Stimulated activated CD8-positive, alpha-beta memory T cell treated with anti-CD3 and anti-CD28 coated beads, Interleukin-7, amount 100 ng/mL, for 4 hours (primary cell): ENCODE data around the gene ITCH.
"Not testable (repeated sequence)": the region's sequence is repeated elsewhere in the genome, so short reads cannot be mapped to it uniquely, and the experiment has no call there.

Experiments
- DNase-seq, 2 donors: peaks; one replicate each; pipeline ENCODE4 v3.0.0-alpha.2; 2020; ENCODE audit warnings: low read depth in 2 of 2

Gene ITCH

GRCh38 chr20:34343458-34344211 is 19.4 kb upstream of the ITCH start:
- no peak for DNase-seq

DNA sequence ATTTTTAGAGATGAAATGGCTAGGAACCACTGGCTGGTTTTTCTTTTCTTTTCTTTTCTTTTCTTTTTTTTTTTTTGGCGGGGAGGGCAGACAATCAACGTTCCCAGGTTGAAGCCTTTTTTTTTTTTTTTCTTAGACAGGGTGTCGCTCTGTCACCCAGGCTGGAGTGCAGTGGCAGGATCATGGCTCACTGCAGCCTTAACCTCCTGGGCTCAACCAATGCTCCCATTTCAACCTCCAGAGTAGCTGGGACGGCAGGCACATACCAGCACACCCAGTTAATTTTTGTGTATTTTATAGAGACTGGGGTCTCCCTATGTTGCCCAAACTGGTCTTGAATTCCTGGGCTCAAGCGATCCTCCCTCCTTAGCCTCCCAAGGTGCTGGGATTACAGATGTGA is 18.8 kb upstream of the ITCH start:
- no peak for DNase-seq

DNA sequence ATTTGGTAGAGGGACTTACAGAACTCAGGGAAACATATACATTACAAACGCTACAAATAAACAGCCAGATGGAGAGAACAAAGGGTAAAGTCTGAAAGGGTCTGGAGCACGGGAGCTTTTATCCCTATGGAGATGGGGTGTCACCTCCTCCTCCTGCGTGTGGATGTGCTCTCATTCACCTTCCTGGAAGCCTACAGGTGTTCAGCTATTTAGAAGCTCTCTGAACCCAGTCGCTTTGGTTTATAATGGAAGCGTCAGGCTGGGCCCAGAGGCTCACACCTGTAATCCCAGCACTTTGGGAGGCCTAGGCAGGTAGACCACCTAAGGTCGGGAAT is 17.7 kb upstream of the ITCH start:
- DNase-seq = no peak

- DNase-seq = not testable (repeated sequence)
Observed at GRCh38 chr20:34345839-34346532, 17.1 kb upstream of the ITCH start.

- not testable (repeated sequence) for DNase-seq
Observed at GRCh38 chr20:34346533-34346865, 16.6 kb upstream of the ITCH start.

DNA sequence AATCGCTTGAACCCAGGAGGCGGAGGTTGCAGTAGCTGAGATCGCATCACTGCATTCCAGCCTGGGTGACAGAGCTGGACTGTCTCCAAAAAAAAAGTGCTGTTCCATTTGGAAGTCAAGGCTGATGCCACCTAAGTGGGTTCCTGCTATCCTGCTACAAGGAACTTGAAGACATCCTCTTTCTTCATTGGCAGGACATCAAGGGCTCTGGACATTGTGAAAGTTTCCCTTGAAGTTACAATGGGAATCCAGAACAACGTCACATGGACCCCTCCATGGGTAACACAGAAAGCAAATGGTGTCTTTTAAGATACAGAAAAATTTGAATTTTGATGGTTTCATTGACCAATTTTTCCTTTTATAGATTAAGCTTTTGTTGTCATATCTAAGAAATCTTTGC is 15.5 kb upstream of the ITCH start:
- no peak for DNase-seq

GRCh38 chr20:34350095-34350494 is 13.0 kb upstream of the ITCH start:
- DNase-seq = no peak

GRCh38 chr20:34353467-34353866 is 9.6 kb upstream of the ITCH start:
- DNase-seq = not testable (repeated sequence)

DNA sequence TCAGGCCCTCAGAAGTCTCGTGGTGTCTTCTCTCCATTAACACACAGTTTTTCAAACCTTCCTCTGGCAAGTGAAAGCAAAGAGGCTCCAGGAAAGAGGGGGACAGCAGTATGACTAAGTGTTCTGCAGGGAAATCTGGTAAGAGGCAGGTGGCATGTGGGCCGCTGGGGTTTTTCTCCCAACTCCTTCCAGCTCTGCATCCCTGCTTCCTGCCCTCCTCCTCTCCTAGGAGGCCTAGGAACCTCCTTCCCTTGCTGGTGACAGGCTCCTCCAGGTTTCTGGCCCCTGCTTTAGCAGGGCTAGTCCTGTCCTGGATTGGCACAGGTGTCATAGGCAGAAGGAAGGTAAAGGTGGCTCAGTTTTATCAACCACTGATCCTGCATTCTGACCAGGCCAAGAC is 7.6 kb upstream of the ITCH start:
- no peak for DNase-seq

DNA sequence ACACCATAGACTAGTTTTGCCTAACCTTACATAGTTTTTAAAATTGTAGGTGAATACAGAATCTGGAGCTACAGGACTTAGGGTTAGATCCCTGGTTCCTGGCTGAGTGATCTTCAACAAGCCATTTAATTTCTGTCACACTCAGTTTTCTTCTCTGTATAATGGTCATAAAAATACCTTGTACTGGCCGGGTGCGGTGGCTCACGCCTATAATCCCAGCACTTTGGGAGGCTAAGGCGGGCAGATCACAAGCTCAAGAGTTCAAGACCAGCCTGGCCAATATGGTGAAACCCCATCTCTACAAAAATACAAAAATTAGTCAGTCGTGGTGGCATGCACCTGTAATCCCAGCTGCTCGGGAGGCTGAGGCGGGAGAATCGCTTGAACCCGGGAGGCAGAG is 3.3 kb upstream of the ITCH start:
- not testable (repeated sequence) for DNase-seq

DNA sequence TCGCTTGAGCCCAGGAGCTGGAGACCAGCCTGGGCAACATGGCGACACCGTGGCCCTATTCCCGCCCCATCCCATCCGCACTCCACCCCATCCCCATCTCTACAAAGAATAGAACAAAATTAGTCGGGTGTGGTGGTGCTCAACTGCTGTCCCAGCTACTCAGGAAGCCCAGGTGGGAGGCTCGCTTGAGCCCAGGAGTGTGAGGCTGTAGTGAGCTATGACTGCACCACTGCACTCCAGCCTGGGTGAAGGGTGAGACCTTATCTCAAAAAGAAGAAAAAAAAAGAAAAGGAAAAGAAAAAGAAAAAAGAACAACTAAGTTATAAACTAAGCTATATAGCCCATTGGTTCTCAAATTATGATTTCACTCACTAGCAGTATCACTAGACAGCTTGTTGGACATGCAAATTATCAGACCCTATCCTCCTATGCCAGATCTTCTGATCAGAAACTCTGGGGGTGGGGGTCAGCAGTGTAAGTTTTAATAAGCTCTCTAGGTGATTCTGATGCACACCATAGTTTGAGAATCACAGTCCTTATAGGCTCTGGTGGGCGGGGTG is 491 bp upstream of the ITCH start:
- DNase-seq = no peak

DNA sequence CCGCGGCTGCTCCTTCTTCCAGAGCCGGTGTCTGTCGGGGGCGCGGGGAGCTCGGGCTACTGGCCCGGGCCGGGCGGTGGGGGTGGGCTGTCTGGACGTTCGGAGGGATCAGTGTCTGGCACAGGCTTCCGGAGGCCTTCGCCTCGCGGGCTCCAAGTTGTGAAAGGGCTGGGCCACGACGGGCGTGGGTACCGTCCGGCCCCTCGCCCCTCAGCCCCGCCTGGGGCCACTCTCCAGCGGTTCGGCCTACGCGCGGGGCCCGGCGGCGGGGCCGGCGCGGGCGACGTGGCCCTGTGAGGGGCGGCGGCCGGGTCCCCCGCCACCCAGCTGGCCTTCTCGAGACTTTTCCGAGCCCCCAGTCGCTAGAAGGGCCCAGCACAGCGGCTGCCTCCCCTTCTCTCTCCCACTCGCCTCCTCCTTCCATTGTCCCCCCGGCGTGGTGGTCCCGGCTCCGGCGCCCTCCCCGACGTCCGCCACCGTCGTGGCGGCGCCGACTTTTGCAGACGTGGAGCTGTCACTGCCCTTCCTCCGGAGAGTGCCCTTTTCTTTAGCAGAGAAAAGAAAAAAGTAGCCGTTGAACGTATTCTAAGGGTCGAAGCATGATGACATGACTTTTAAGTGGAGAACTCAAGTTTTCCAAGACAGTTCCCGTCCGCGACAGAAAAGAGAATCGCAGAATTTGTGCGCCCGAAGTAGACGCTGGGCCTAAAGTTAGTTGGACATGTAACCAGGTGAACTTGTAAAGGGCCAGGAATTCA is 571 bp downstream of the ITCH start:
- DNase-seq = no peak

DNA sequence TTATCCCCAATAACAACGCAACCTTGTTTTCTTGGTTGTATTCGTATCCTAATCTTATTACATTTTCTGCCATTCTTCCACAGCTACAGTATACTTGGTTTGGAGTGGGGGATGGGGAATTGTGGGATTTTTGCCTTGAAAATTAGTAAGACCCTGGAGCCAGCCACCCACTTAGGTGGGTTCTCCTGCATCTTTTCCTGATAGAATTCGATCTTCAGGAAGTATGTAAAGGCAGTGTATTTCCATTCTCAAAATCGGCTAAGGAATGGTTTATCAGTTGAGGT is 1.1 kb downstream of the ITCH start:
- DNase-seq = no peak

- no peak for DNase-seq
Observed at GRCh38 chr20:34365765-34366213, 2.7 kb downstream of the ITCH start.

DNA sequence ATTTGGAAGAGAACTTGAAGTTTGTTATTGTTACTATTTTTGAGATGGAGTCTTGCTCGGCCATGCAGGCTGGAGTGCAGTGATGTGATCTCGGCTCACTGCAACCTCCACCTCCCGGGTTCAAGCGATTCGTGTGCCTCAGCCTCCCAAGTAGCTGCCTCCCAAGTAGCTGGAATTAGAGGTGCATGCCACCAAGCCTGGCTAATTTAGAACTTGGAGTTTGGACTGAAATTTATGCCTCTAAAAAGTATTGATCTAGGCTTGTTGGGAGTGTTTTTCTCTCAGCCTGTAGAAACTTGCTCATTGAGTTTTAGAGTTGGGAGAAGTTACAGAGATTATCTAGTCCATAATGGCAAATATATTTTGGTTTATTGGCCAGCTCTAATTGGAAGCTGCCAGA is 4.1 kb downstream of the ITCH start:
- no peak for DNase-seq

DNA sequence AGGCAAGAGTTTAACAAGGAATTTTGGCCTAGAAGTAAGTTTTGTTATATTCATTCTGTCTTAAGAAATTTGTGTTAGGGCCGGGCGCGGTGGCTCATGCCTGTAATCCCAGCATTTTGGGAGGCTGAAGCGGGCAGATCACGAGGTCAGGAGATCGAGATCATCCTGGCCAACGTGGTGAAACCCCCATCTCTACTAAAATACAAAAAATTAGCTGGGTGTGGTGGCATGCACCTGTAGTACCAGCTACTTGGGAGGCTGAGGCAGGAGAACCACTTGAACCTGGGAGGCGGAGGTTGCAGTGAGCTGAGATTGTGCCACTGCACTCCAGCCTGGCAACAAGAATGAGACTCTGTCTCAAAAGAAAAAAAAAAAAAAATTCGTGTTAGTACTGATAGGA is 4.8 kb downstream of the ITCH start:
- not testable (repeated sequence) for DNase-seq

DNA sequence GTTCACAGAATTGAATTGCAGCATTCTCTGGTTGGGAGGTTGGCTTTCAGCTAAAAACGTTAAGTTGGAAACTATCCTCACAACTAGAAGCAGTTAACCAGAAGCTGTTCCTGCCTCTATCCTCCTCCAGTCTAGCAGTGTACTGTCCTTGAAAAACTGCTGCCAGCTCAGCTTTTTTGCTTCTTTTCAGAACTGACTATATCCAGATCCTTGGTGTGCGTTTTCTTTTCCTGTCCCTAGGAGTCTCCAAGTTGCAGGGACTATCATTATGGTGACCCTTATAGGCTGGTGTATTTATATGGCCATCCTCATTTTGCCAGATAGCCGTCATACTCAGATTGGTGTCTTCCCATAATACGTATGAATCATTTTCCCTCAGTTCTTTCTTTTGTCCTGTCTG is 5.5 kb downstream of the ITCH start:
- DNase-seq = no peak

- DNase-seq = no peak
Observed at GRCh38 chr20:34369265-34369664, 6.2 kb downstream of the ITCH start.

- no peak for DNase-seq
Observed at GRCh38 chr20:34370062-34370461, 7.0 kb downstream of the ITCH start.

GRCh38 chr20:34373445-34373844 is 10.4 kb downstream of the ITCH start:
- no peak for DNase-seq

DNA sequence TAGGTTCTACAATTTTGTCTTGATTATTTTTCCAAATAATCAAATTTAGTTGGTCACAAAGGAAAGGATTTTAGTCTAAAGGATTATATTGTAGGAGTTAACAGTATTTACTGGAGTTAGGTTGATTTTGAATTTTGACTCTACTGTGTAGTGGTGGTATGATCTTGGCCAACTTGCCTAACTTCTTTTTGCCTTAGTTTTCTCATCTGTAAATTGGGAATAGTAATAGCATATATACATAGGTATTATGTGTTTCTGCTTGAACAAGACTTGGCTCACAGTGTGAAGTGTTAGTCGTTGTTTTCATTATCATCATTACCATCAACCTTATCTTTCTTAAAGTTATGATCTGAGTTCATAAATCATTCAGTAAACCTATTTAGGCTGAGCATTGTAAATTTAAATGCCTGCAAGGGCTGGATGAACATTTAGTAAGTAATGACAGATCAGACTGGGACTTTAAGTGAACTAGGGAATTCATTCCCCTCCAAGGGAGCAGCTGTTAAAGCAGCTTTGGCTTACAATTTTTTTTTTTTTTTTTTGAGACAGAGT is 11.2 kb downstream of the ITCH start:
- DNase-seq = no peak

DNA sequence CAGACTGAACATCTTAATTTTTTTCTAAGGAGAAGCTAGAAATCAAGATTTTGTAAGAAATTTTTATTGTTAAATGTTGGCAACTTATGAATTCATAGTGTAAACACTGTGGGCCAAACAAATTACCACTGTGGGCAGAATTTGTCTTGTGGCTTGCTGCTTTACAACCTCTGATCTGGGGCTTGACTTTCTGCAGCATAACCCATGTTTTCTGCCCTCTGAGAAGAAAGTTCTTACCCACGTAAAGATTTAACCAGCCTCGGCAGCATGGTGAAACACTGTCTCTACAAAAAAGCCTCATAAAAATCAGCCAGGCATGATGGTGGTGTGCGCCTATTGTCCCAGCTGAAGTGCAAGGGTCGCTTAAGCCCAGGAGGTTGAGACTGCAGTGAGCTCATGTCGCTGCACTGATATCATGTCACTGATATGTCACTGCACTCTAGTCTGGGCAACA is 12.9 kb downstream of the ITCH start:
- DNase-seq = no peak
